Liver (tissue), 3 donors: ENCODE results near the gene LRRC7.

Experiments
- CTCF ChIP-seq: fragments of 150-350 bp; IDR thresholded peaks from 2 replicates; pipeline ENCODE4 v1.5.1; 2017; ENCODE audit warnings: improper control_type of control experiment, low read depth, low read length; ENCODE audit not compliant: missing input control
- FOXA1 ChIP-seq: IDR thresholded peaks from 2 replicates; pipeline ENCODE4 v1.6.1; 2016; ENCODE audit warnings: antibody characterized with exemption
- HNF4G ChIP-seq: IDR thresholded peaks from 2 replicates; pipeline ENCODE4 v1.6.1; 2016; ENCODE audit warnings: antibody characterized with exemption
- JUND ChIP-seq, 2 donors: IDR thresholded peaks; 2 replicates each; pipeline ENCODE4 v1.6.1; 2016; ENCODE audit warnings: antibody characterized with exemption in 2 of 2
- MAX ChIP-seq: IDR thresholded peaks from 2 replicates; pipeline ENCODE4 v1.6.1; 2016; ENCODE audit warnings: antibody characterized with exemption
- RAD21 ChIP-seq, 2 donors: IDR thresholded peaks; 2 replicates each; pipeline ENCODE4 v1.6.1; 2016; ENCODE audit warnings: antibody characterized with exemption in 2 of 2, mild to moderate bottlenecking in 2 of 2
- RXRA ChIP-seq, 2 donors: IDR thresholded peaks; 2 replicates each; pipeline ENCODE4 v1.6.1; 2017 to 2018; ENCODE audit warnings: antibody characterized with exemption in 2 of 2, mild to moderate bottlenecking in 1 of 2
- SP1 ChIP-seq: IDR thresholded peaks from 2 replicates; pipeline ENCODE4 v1.6.1; 2018; ENCODE audit warnings: antibody characterized with exemption, mild to moderate bottlenecking
- TAF1 ChIP-seq: conservative IDR thresholded peaks from 2 replicates; pipeline ENCODE4 v1.6.1; 2016; ENCODE audit warnings: antibody characterized with exemption, mild to moderate bottlenecking
- ZBTB33 ChIP-seq: IDR thresholded peaks from 2 replicates; pipeline ENCODE4 v1.6.1; 2016; ENCODE audit warnings: antibody characterized with exemption
- TF ChIP-seq, protein P1 (sequence below): IDR thresholded peaks from 2 replicates; pipeline ENCODE4 v1.6.1; 2016; ENCODE audit warnings: antibody characterized with exemption, mild to moderate bottlenecking
- donor health status: healthy.
- donor health status: healthy.

- no peak for TF ChIP-seq CTCF
- TF ChIP-seq JUND (IDR thresholded peaks at IDR 0.05) = no peak
- TF ChIP-seq, protein P1, sequence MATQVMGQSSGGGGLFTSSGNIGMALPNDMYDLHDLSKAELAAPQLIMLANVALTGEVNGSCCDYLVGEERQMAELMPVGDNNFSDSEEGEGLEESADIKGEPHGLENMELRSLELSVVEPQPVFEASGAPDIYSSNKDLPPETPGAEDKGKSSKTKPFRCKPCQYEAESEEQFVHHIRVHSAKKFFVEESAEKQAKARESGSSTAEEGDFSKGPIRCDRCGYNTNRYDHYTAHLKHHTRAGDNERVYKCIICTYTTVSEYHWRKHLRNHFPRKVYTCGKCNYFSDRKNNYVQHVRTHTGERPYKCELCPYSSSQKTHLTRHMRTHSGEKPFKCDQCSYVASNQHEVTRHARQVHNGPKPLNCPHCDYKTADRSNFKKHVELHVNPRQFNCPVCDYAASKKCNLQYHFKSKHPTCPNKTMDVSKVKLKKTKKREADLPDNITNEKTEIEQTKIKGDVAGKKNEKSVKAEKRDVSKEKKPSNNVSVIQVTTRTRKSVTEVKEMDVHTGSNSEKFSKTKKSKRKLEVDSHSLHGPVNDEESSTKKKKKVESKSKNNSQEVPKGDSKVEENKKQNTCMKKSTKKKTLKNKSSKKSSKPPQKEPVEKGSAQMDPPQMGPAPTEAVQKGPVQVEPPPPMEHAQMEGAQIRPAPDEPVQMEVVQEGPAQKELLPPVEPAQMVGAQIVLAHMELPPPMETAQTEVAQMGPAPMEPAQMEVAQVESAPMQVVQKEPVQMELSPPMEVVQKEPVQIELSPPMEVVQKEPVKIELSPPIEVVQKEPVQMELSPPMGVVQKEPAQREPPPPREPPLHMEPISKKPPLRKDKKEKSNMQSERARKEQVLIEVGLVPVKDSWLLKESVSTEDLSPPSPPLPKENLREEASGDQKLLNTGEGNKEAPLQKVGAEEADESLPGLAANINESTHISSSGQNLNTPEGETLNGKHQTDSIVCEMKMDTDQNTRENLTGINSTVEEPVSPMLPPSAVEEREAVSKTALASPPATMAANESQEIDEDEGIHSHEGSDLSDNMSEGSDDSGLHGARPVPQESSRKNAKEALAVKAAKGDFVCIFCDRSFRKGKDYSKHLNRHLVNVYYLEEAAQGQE = no peak
- no peak for TF ChIP-seq HNF4G
- TF ChIP-seq MAX = no peak
- no peak for TF ChIP-seq TAF1
- TF ChIP-seq RXRA (IDR thresholded peaks at IDR 0.05) = no peak
- TF ChIP-seq FOXA1 = no peak
- TF ChIP-seq ZBTB33 = no peak
- TF ChIP-seq RAD21 (IDR thresholded peaks at IDR 0.05) = no peak
- no peak for TF ChIP-seq SP1
Measured at GRCh38 chr1:70024272-70024671, 456.6 kb downstream of the LRRC7 start.
